ENCODE results near the gene DNAJC9.

DNAJC9 gene, protein sequence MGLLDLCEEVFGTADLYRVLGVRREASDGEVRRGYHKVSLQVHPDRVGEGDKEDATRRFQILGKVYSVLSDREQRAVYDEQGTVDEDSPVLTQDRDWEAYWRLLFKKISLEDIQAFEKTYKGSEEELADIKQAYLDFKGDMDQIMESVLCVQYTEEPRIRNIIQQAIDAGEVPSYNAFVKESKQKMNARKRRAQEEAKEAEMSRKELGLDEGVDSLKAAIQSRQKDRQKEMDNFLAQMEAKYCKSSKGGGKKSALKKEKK

DNA sequence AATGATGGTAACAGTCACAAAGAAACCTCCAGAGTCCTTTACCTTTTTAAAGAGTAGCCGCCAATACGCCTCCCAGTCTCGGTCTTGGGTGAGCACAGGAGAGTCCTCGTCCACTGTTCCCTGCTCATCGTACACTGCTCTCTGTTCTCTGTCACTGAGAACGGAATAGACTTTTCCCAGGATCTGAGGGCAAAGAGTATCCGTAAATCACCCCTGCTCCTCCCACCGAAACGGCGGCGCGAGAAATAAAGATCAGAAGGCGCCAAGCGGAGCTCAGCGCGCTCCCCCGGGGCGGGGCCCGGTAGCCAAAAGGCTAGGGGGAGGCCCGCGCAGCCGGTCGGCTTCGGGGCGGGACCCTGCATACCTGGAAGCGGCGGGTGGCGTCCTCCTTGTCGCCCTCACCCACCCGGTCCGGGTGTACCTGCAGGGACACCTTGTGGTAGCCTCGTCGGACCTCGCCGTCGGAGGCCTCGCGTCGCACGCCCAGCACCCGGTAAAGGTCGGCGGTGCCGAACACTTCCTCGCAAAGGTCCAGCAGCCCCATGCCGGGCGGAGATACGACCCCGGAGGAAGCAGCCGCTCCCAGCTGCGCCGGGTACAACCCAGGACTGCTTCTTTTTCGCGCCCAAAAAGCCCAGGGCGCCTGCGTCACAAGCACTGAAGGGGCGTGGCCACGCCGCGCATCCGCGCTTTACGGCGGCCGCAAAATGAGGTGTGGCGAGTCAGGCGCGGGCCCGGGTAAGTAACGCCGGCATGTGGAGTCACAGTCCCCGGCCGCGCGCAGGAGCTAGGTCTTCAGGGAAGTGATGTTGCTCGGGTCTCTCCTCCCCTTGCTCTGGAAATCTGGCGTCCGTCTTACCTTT lies at the start of gene DNAJC9:
DNAJC9 (minus strand) TSS at position 610 of the 863 bp plus-strand sequence; CDS start at position 544, 66 bp downstream.
- no peak for TF ChIP-seq CTCF (IDR thresholded peaks at IDR 0.05; ENCODE audit: insufficient read depth, low read length, missing control alignments)
- peak within 1 kb of the TSS; percentile 92 for H3K4me3 ChIP-seq (ENCODE audit: low read depth, low read length)
- DNase-seq (ENCODE audit: low read depth, low spot score), result peak; percentile 50
- ChIA-PET POLR2A (interaction anchor here (0.6 to 1.9 kb wide), 10 partner anchors 8 to 249 kb away, joined by 3 to 8 read pairs (median 4); partner anchors contain the start of genes CFAP70, ECD, FAM149B1 and PPP3CB), CTCF (interaction anchor here (2.4 kb wide), 1 partner anchor 17 kb away, joined by 9 read pairs; no protein-coding TSS in a partner anchor)

- POLR2A ChIA-PET, result no interaction called here
- no peak for TF ChIP-seq CTCF (IDR thresholded peaks at IDR 0.05; ENCODE audit: insufficient read depth, low read length, missing control alignments)
- CTCF ChIA-PET, result no interaction called here
- no peak overlapping the region for H3K4me3 ChIP-seq (ENCODE audit: low read depth, low read length)
- DNase-seq (ENCODE audit: low read depth, low spot score), result no peak
These were observed 46.4 kb upstream of the DNAJC9 start for GRCh38 chr10:73293461-73293860.

DNA sequence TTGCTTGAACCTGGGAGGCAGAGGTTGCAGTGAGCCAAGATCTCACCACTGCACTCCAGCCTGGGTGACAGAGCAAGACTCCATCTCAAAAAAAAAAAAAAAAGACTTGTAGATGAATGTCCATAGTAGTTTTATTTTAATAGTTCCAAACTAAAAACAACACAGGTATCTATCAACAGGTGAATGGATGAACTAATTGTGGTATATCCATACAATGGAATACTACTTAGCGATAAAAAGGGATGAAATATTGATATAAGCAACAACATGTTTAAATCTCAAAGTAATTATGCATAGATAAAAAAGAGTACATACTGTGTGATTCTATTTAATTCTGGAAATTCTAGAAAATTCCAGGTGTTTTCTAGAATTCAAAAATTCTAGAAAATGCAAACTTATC lies 42.9 kb upstream of the DNAJC9 start:
- TF ChIP-seq CTCF (IDR thresholded peaks at IDR 0.05; ENCODE audit: insufficient read depth, low read length, missing control alignments), result no peak
- ChIA-PET POLR2A (no interaction called here), CTCF (no interaction called here)
- DNase-seq (ENCODE audit: low read depth, low spot score), result no peak
- H3K4me3 ChIP-seq (ENCODE audit: low read depth, low read length), result no peak overlapping the region

- DNase-seq (ENCODE audit: low read depth, low spot score), result no peak
- no peak overlapping the region for H3K4me3 ChIP-seq (ENCODE audit: low read depth, low read length)
- CTCF ChIA-PET, result no interaction called here
- POLR2A ChIA-PET, result no interaction called here
- TF ChIP-seq CTCF (IDR thresholded peaks at IDR 0.05; ENCODE audit: insufficient read depth, low read length, missing control alignments), result no peak
These were observed 40.4 kb upstream of the DNAJC9 start for GRCh38 chr10:73287441-73287840.

DNA sequence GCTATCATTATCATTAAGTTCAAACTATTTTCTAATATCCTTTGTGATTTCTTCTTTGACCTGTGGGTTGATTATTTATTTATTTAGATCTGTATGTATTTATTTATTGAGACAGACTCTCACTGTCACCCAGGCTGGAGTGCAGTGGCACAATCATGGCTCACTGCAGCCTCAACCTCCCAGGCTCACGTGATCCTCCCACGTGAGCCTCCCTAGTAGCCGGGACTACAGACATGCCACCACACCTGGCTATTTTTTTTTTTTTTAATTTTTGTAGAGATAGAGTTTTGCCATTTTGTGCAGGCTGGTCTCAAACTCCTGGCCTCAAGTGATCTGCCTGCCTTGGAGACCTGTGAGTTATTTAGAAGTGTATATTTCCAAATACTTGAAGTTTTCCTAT lies 34.0 kb upstream of the DNAJC9 start:
- POLR2A ChIA-PET, result no interaction called here
- DNase-seq (ENCODE audit: low read depth, low spot score), result no peak
- CTCF ChIA-PET, result interaction anchor here (1.0 kb wide), 1 partner anchor 17 kb away, joined by 5 read pairs; no protein-coding TSS in a partner anchor
- H3K4me3 ChIP-seq (ENCODE audit: low read depth, low read length), result no peak overlapping the region
- TF ChIP-seq CTCF (IDR thresholded peaks at IDR 0.05; ENCODE audit: insufficient read depth, low read length, missing control alignments), result no peak

- CTCF ChIA-PET, result interaction anchor here (1.0 to 2.9 kb wide), 13 partner anchors 9 to 265 kb away, joined by 3 to 26 read pairs (median 5); partner anchors contain the start of genes CFAP70, DNAJC9 and MRPS16
These were observed 17.4 kb upstream of the DNAJC9 start for GRCh38 chr10:73264423-73264822.

More at GRCh38 chr10:73264423-73264822, 17.4 kb upstream of the DNAJC9 start:
- no peak for TF ChIP-seq CTCF (IDR thresholded peaks at IDR 0.05; ENCODE audit: insufficient read depth, low read length, missing control alignments)
- POLR2A ChIA-PET, result no interaction called here
- no peak overlapping the region for H3K4me3 ChIP-seq (ENCODE audit: low read depth, low read length)
- no peak for DNase-seq (ENCODE audit: low read depth, low spot score)
